ENCODE measurements around the gene MRPL14.
"Not testable (repeated sequence)": the region's sequence is repeated elsewhere in the genome, so short reads cannot be mapped to it uniquely, and the experiment has no call there.

Gene MRPL14

GRCh38 chr6:44091981-44092884, 35.0 kb downstream of the MRPL14 start:
- Histone ChIP-seq H3K23ac (ENCODE audit: low read length in 2 of 2) (no peak overlapping the region), H3K4me1 (ENCODE audit: control insufficient read depth, insufficient read depth, low read depth, low read length) (peaks cover 20% of the 10 kb centered on the region), H3K9ac (ENCODE audit: low read length) (no peak overlapping the region), H2BK5ac (ENCODE audit: low read depth, low read length, poor library complexity, severe bottlenecking) (no peak overlapping the region), H2BK15ac (ENCODE audit: low read depth, poor library complexity, severe bottlenecking) (no peak overlapping the region), H3K79me1 (replicated peaks; ENCODE audit: low read length, poor library complexity, severe bottlenecking) (peaks cover 24% of the 10 kb centered on the region), H2AFZ (ENCODE audit: low read depth, low read length) (no peak overlapping the region), H2AK5ac (ENCODE audit: low read length, severe bottlenecking) (no peak overlapping the region), H3K18ac (ENCODE audit: low read depth in 1 of 2, low read length in 2 of 2) (no peak overlapping the region), H4K91ac (ENCODE audit: low read length) (no peak overlapping the region), H3K9me3 (ENCODE audit: control insufficient read depth, low read length) (no peaks in the 10 kb centered on the region), H3K4me2 (ENCODE audit: low read length, poor library complexity, severe bottlenecking) (no peak overlapping the region), H3K27ac (ENCODE audit: low read length, poor library complexity, severe bottlenecking) (no peak overlapping the region), H2BK120ac (ENCODE audit: low read depth, low read length) (no peak overlapping the region), H2BK12ac (ENCODE audit: low read length in 2 of 2) (no peak overlapping the region), H3K27me3 (ENCODE audit: control insufficient read depth in 1 of 2, insufficient read depth in 1 of 2, low read length in 2 of 2) (no peaks in the 10 kb centered on the region), H4K8ac (ENCODE audit: low read length) (no peak overlapping the region), H3K36me3 (ENCODE audit: control insufficient read depth in 1 of 2, insufficient read depth in 2 of 2, low read depth in 1 of 2, low read length in 2 of 2) (peaks cover 17 to 35% of the 10 kb centered on the region in 2 experiments), H3K14ac (ENCODE audit: low read length in 2 of 2) (no peak overlapping the region), H3K4ac (ENCODE audit: low read depth in 1 of 2, low read length in 2 of 2) (no peak overlapping the region), H3K4me3 (ENCODE audit: insufficient read depth in 1 of 2, low read depth in 1 of 2, low read length in 2 of 2) (no peak overlapping the region)
- DNase-seq, result no peak
- WGBS, result 67% methylated on average over 5 of the region's 7 CpGs

GRCh38 chr6:44091356-44091755, 35.9 kb downstream of the MRPL14 start:
- not testable (repeated sequence) for H2AK5ac ChIP-seq (ENCODE audit: low read length, severe bottlenecking); H4K8ac ChIP-seq (ENCODE audit: low read length); H3K9me3 ChIP-seq (ENCODE audit: control insufficient read depth, low read length); H2BK120ac ChIP-seq (ENCODE audit: low read depth, low read length); H3K4ac ChIP-seq (ENCODE audit: low read depth in 1 of 2, low read length in 2 of 2); H2BK12ac ChIP-seq (ENCODE audit: low read length in 2 of 2); H3K27me3 ChIP-seq (ENCODE audit: control insufficient read depth in 1 of 2, insufficient read depth in 1 of 2, low read length in 2 of 2); DNase-seq; H3K23ac ChIP-seq (ENCODE audit: low read length in 2 of 2); H4K91ac ChIP-seq (ENCODE audit: low read length); H3K4me2 ChIP-seq (ENCODE audit: low read length, poor library complexity, severe bottlenecking); H3K9ac ChIP-seq (ENCODE audit: low read length); H3K27ac ChIP-seq (ENCODE audit: low read length, poor library complexity, severe bottlenecking); H2BK15ac ChIP-seq (ENCODE audit: low read depth, poor library complexity, severe bottlenecking); H2BK5ac ChIP-seq (ENCODE audit: low read depth, low read length, poor library complexity, severe bottlenecking); H3K4me3 ChIP-seq (ENCODE audit: insufficient read depth in 1 of 2, low read depth in 1 of 2, low read length in 2 of 2); H2AFZ ChIP-seq (ENCODE audit: low read depth, low read length); H3K18ac ChIP-seq (ENCODE audit: low read depth in 1 of 2, low read length in 2 of 2); H3K14ac ChIP-seq (ENCODE audit: low read length in 2 of 2)
- peaks cover 17 to 32% of the 10 kb centered on the region in 2 experiments for H3K36me3 ChIP-seq (ENCODE audit: control insufficient read depth in 1 of 2, insufficient read depth in 2 of 2, low read depth in 1 of 2, low read length in 2 of 2)
- H3K79me1 ChIP-seq (replicated peaks; ENCODE audit: low read length, poor library complexity, severe bottlenecking), result peaks cover 20% of the 10 kb centered on the region
- H3K4me1 ChIP-seq (ENCODE audit: control insufficient read depth, insufficient read depth, low read depth, low read length), result peaks cover 21% of the 10 kb centered on the region
- 100% methylated on average over 3 of the region's 3 CpGs for WGBS

- no peak overlapping the region for H2BK15ac ChIP-seq (ENCODE audit: low read depth, poor library complexity, severe bottlenecking)
- 99% methylated on average over 4 of the region's 5 CpGs for WGBS
- H3K23ac ChIP-seq (ENCODE audit: low read length in 2 of 2), result no peak overlapping the region
- no peak overlapping the region for H4K91ac ChIP-seq (ENCODE audit: low read length)
- no peak overlapping the region for H2BK5ac ChIP-seq (ENCODE audit: low read depth, low read length, poor library complexity, severe bottlenecking)
- no peaks in the 10 kb centered on the region for H3K27me3 ChIP-seq (ENCODE audit: control insufficient read depth in 1 of 2, insufficient read depth in 1 of 2, low read length in 2 of 2)
- H3K4me1 ChIP-seq (ENCODE audit: control insufficient read depth, insufficient read depth, low read depth, low read length), result peaks cover 20% of the 10 kb centered on the region
- no peak overlapping the region for H3K4me2 ChIP-seq (ENCODE audit: low read length, poor library complexity, severe bottlenecking)
- no peak overlapping the region for H3K4me3 ChIP-seq (ENCODE audit: insufficient read depth in 1 of 2, low read depth in 1 of 2, low read length in 2 of 2)
- no peak overlapping the region for H4K8ac ChIP-seq (ENCODE audit: low read length)
- H2BK120ac ChIP-seq (ENCODE audit: low read depth, low read length), result no peak overlapping the region
- no peaks in the 10 kb centered on the region for H3K9me3 ChIP-seq (ENCODE audit: control insufficient read depth, low read length)
- no peak overlapping the region for H3K14ac ChIP-seq (ENCODE audit: low read length in 2 of 2)
- no peak for DNase-seq
- H2BK12ac ChIP-seq (ENCODE audit: low read length in 2 of 2), result no peak overlapping the region
- H3K36me3 ChIP-seq (ENCODE audit: control insufficient read depth in 1 of 2, insufficient read depth in 2 of 2, low read depth in 1 of 2, low read length in 2 of 2), result peaks cover 17 to 27% of the 10 kb centered on the region in 2 experiments
- H3K18ac ChIP-seq (ENCODE audit: low read depth in 1 of 2, low read length in 2 of 2), result no peak overlapping the region
- H3K4ac ChIP-seq (ENCODE audit: low read depth in 1 of 2, low read length in 2 of 2), result no peak overlapping the region
- H3K9ac ChIP-seq (ENCODE audit: low read length), result no peak overlapping the region
- H2AFZ ChIP-seq (ENCODE audit: low read depth, low read length), result no peak overlapping the region
- H3K27ac ChIP-seq (ENCODE audit: low read length, poor library complexity, severe bottlenecking), result no peak overlapping the region
- peaks cover 14% of the 10 kb centered on the region for H3K79me1 ChIP-seq (replicated peaks; ENCODE audit: low read length, poor library complexity, severe bottlenecking)
- H2AK5ac ChIP-seq (ENCODE audit: low read length, severe bottlenecking), result no peak overlapping the region
These were observed 36.8 kb downstream of the MRPL14 start for GRCh38 chr6:44090465-44090864.

- H3K14ac ChIP-seq (ENCODE audit: low read length in 2 of 2), result no peak overlapping the region
- no peak overlapping the region for H2BK5ac ChIP-seq (ENCODE audit: low read depth, low read length, poor library complexity, severe bottlenecking)
- H2AFZ ChIP-seq (ENCODE audit: low read depth, low read length), result no peak overlapping the region
- H3K4ac ChIP-seq (ENCODE audit: low read depth in 1 of 2, low read length in 2 of 2), result no peak overlapping the region
- H3K79me1 ChIP-seq (replicated peaks; ENCODE audit: low read length, poor library complexity, severe bottlenecking), result peaks cover 12% of the 10 kb centered on the region
- H3K4me1 ChIP-seq (ENCODE audit: control insufficient read depth, insufficient read depth, low read depth, low read length), result peaks cover 16% of the 10 kb centered on the region
- no peak overlapping the region for H3K9ac ChIP-seq (ENCODE audit: low read length)
- H3K18ac ChIP-seq (ENCODE audit: low read depth in 1 of 2, low read length in 2 of 2), result no peak overlapping the region
- H3K27me3 ChIP-seq (ENCODE audit: control insufficient read depth in 1 of 2, insufficient read depth in 1 of 2, low read length in 2 of 2), result no peaks in the 10 kb centered on the region
- peaks cover 11 to 19% of the 10 kb centered on the region in 2 experiments for H3K36me3 ChIP-seq (ENCODE audit: control insufficient read depth in 1 of 2, insufficient read depth in 2 of 2, low read depth in 1 of 2, low read length in 2 of 2)
- no peak overlapping the region for H4K8ac ChIP-seq (ENCODE audit: low read length)
- DNase-seq, result no peak
- H2AK5ac ChIP-seq (ENCODE audit: low read length, severe bottlenecking), result no peak overlapping the region
- H4K91ac ChIP-seq (ENCODE audit: low read length), result no peak overlapping the region
- no peak overlapping the region for H2BK120ac ChIP-seq (ENCODE audit: low read depth, low read length)
- no peak overlapping the region for H3K27ac ChIP-seq (ENCODE audit: low read length, poor library complexity, severe bottlenecking)
- no peak overlapping the region for H3K4me3 ChIP-seq (ENCODE audit: insufficient read depth in 1 of 2, low read depth in 1 of 2, low read length in 2 of 2)
- 99% methylated on average over 11 of the region's 11 CpGs for WGBS
- H3K4me2 ChIP-seq (ENCODE audit: low read length, poor library complexity, severe bottlenecking), result no peak overlapping the region
- no peak overlapping the region for H3K23ac ChIP-seq (ENCODE audit: low read length in 2 of 2)
- H2BK15ac ChIP-seq (ENCODE audit: low read depth, poor library complexity, severe bottlenecking), result no peak overlapping the region
- H3K9me3 ChIP-seq (ENCODE audit: control insufficient read depth, low read length), result no peaks in the 10 kb centered on the region
- no peak overlapping the region for H2BK12ac ChIP-seq (ENCODE audit: low read length in 2 of 2)
These were observed 38.2 kb downstream of the MRPL14 start for GRCh38 chr6:44088827-44089590.
